Liver (tissue), 9 donors: ENCODE data around the gene GATA5. TPM values are rescaled to one million over a fixed set of nuclear protein-coding genes. Genes with fewer than 3 reads are reported as not detected.

Experiments used
- DNase-seq: peaks from one replicate; pipeline ENCODE4 v3.0.0-alpha.2; 2017; ENCODE audit warnings: low spot score
- H3K27ac ChIP-seq, 2 donors: one replicate each; pipeline ENCODE4 v1.7.0; 2013; ENCODE audit warnings: inconsistent platforms in 2 of 2, low read length in 2 of 2, control low read depth in 1 of 2, low read depth in 1 of 2, mild to moderate bottlenecking in 1 of 2
- H3K27me3 ChIP-seq, 4 donors: one replicate each; pipeline versions ENCODE4 v1.6.1 to v1.7.0; 2013; ENCODE audit warnings: low read length in 3 of 4, inconsistent platforms in 1 of 4, mild to moderate bottlenecking in 1 of 4, moderate library complexity in 1 of 4; ENCODE audit not compliant: control insufficient read depth in 4 of 4, insufficient read depth in 4 of 4
- H3K36me3 ChIP-seq, 4 donors: one replicate each; pipeline versions ENCODE4 v1.6.1 to v1.7.0; 2013; ENCODE audit warnings: low read length in 3 of 4, mild to moderate bottlenecking in 3 of 4, low read depth in 1 of 4, moderate library complexity in 1 of 4; ENCODE audit not compliant: control insufficient read depth in 4 of 4, insufficient read depth in 3 of 4
- H3K4me1 ChIP-seq, 4 donors: one replicate each; pipeline versions ENCODE4 v1.6.1 to v1.7.0; 2013; ENCODE audit warnings: low read length in 3 of 4, mild to moderate bottlenecking in 3 of 4, moderate library complexity in 1 of 4; ENCODE audit not compliant: control insufficient read depth in 4 of 4, insufficient read depth in 4 of 4
- H3K4me3 ChIP-seq, 3 donors: one replicate each; pipeline versions ENCODE4 v1.6.1 to v1.7.0; 2013; ENCODE audit warnings: low read length in 3 of 3, control low read depth in 1 of 3, low read depth in 1 of 3, mild to moderate bottlenecking in 1 of 3
- H3K9ac ChIP-seq, 2 donors: one replicate each; pipeline ENCODE4 v1.7.0; 2013; ENCODE audit warnings: low read length in 2 of 2, mild to moderate bottlenecking in 2 of 2, moderate library complexity in 2 of 2, control low read depth in 1 of 2, low read depth in 1 of 2
- H3K9me3 ChIP-seq, 4 donors: one replicate each; pipeline versions ENCODE4 v1.6.1 to v1.7.0; 2013; ENCODE audit warnings: low read length in 3 of 4; ENCODE audit not compliant: control insufficient read depth in 4 of 4
- ATF3 ChIP-seq: IDR thresholded peaks from 2 replicates; pipeline ENCODE4 v1.6.1; 2016; ENCODE audit warnings: antibody characterized with exemption
- CTCF ChIP-seq: fragments of 150-350 bp; IDR thresholded peaks from 2 replicates; pipeline ENCODE4 v1.5.1; 2017; ENCODE audit warnings: improper control_type of control experiment, low read depth, low read length; ENCODE audit not compliant: missing input control
- EGR1 ChIP-seq, 2 donors: IDR thresholded peaks; 2 replicates each; pipeline ENCODE4 v1.6.1; 2016 to 2018; ENCODE audit warnings: antibody characterized with exemption in 2 of 2, low read depth in 2 of 2
- FOXA1 ChIP-seq: IDR thresholded peaks from 2 replicates; pipeline ENCODE4 v1.6.1; 2016; ENCODE audit warnings: antibody characterized with exemption
- FOXA2 ChIP-seq: IDR thresholded peaks from 2 replicates; pipeline ENCODE4 v1.6.1; 2016; ENCODE audit warnings: antibody characterized with exemption
- GABPA ChIP-seq, 2 donors: IDR thresholded peaks in 1 of 2; conservative IDR thresholded peaks in 1 of 2; 2 replicates each; pipeline ENCODE4 v1.6.1; 2016; ENCODE audit warnings: antibody characterized with exemption in 2 of 2, mild to moderate bottlenecking in 1 of 2, moderate library complexity in 1 of 2
- HNF4A ChIP-seq, 2 donors: conservative IDR thresholded peaks; 2 replicates each; pipeline ENCODE4 v1.6.1; 2016; ENCODE audit warnings: antibody characterized with exemption in 2 of 2, mild to moderate bottlenecking in 2 of 2
- HNF4G ChIP-seq: IDR thresholded peaks from 2 replicates; pipeline ENCODE4 v1.6.1; 2016; ENCODE audit warnings: antibody characterized with exemption
- JUND ChIP-seq, 2 donors: IDR thresholded peaks; 2 replicates each; pipeline ENCODE4 v1.6.1; 2016; ENCODE audit warnings: antibody characterized with exemption in 2 of 2
- MAX ChIP-seq: IDR thresholded peaks from 2 replicates; pipeline ENCODE4 v1.6.1; 2016; ENCODE audit warnings: antibody characterized with exemption
- NR2F2 ChIP-seq: IDR thresholded peaks from 2 replicates; pipeline ENCODE4 v1.6.1; 2016; ENCODE audit warnings: antibody characterized with exemption
- RAD21 ChIP-seq, 2 donors: IDR thresholded peaks; 2 replicates each; pipeline ENCODE4 v1.6.1; 2016; ENCODE audit warnings: antibody characterized with exemption in 2 of 2, mild to moderate bottlenecking in 2 of 2
- REST ChIP-seq: IDR thresholded peaks from 2 replicates; pipeline ENCODE4 v1.6.1; 2016; ENCODE audit warnings: antibody characterized with exemption, mild to moderate bottlenecking
- RXRA ChIP-seq, 2 donors: IDR thresholded peaks; 2 replicates each; pipeline ENCODE4 v1.6.1; 2017 to 2018; ENCODE audit warnings: antibody characterized with exemption in 2 of 2, mild to moderate bottlenecking in 1 of 2
- SP1 ChIP-seq: IDR thresholded peaks from 2 replicates; pipeline ENCODE4 v1.6.1; 2018; ENCODE audit warnings: antibody characterized with exemption, mild to moderate bottlenecking
- TAF1 ChIP-seq: conservative IDR thresholded peaks from 2 replicates; pipeline ENCODE4 v1.6.1; 2016; ENCODE audit warnings: antibody characterized with exemption, mild to moderate bottlenecking
- YY1 ChIP-seq: IDR thresholded peaks from 2 replicates; pipeline ENCODE4 v1.6.1; 2016; ENCODE audit warnings: antibody characterized with exemption, mild to moderate bottlenecking
- ZBTB33 ChIP-seq: IDR thresholded peaks from 2 replicates; pipeline ENCODE4 v1.6.1; 2016; ENCODE audit warnings: antibody characterized with exemption
- WGBS: extraction: QIAGEN DNeasy Blood & Tissue Kit; methylation state at CpG from one replicate; pipeline ENCODE4 v1.1.7; 2013; 5-methylcytosine and 5-hydroxymethylcytosine counted together
- polyA plus RNA-seq, 2 donors: library from polyadenylated mRNA; stranded (reverse) in 1 of 2; unstranded in 1 of 2; fragments of 200-250 nt in 1 of 2; fragments of >200 nt in 1 of 2; fragmentation: Nextera tagmentation in 1 of 2; extraction: Ambion mirVana in 1 of 2; gene quantifications; one replicate each; pipeline versions ENCODE4 v1.2.1 to v1.2.3, GENCODE V29; 2013 to 2015
- total RNA-seq, 2 donors: library from RNA; depleted of rRNA; stranded (reverse); fragments of >200 nt; gene quantifications; one replicate each; pipeline ENCODE4 v1.2.3, GENCODE V29; 2014
- donor health status: healthy.
- donor health status: healthy.
- donor health status: healthy.
- donor health status: healthy.
- donor health status: healthy.

Gene GATA5
- total and polyA plus RNA-seq, 4 donors = 0.25 to 6.1 (median 0.34) TPM

- TF ChIP-seq FOXA1 = no peak
- TF ChIP-seq SP1 = no peak
- no peak for TF ChIP-seq EGR1 (IDR thresholded peaks at IDR 0.05; ENCODE audit: low read depth in 2 of 2)
- Histone ChIP-seq H3K9ac (no peak overlapping the region), H3K27me3 (peaks cover 0 to 3% (median under 1%) of the 10 kb centered on the region in 4 donors), H3K36me3 (no peaks in the 10 kb centered on the region), H3K9me3 (no peaks in the 10 kb centered on the region), H3K4me1 (peaks cover 0 to 3% (median 0%) of the 10 kb centered on the region in 4 donors), H3K27ac (no peak overlapping the region), H3K4me3 (no peak overlapping the region)
- DNase-seq = no peak
- 67% methylated on average over 16 of the region's 16 CpGs for WGBS
Measured at GRCh38 chr20:62502496-62503095, 26.8 kb upstream of the GATA5 start.

- no peak overlapping the region for H3K27ac ChIP-seq
- H3K9me3 ChIP-seq = no peaks in the 10 kb centered on the region
- H3K4me3 ChIP-seq = no peak overlapping the region
- peaks cover 0 to 3% (median under 1%) of the 10 kb centered on the region in 4 donors for H3K27me3 ChIP-seq
- no peak overlapping the region for H3K9ac ChIP-seq
- no peaks in the 10 kb centered on the region for H3K36me3 ChIP-seq
- peaks cover 0 to 3% (median 0%) of the 10 kb centered on the region in 4 donors for H3K4me1 ChIP-seq
- WGBS = 78% methylated on average over 13 of the region's 13 CpGs
- DNase-seq = no peak
- no peak for TF ChIP-seq RAD21 (IDR thresholded peaks at IDR 0.05)
- TF ChIP-seq NR2F2 = no peak
- TF ChIP-seq GABPA (IDR thresholded peaks at IDR 0.05 in 1 of 2, conservative IDR thresholded peaks at IDR 0.05 in 1 of 2) = no peak
- no peak for TF ChIP-seq YY1
- no peak for TF ChIP-seq TAF1
- no peak for TF ChIP-seq ZBTB33
- TF ChIP-seq RXRA (IDR thresholded peaks at IDR 0.05) = no peak
- no peak for TF ChIP-seq MAX
- no peak for TF ChIP-seq ATF3
- no peak for TF ChIP-seq HNF4A (conservative IDR thresholded peaks at IDR 0.05)
- TF ChIP-seq HNF4G = no peak
- TF ChIP-seq FOXA1 = no peak
- no peak for TF ChIP-seq REST
- TF ChIP-seq CTCF = no peak
- TF ChIP-seq SP1 = no peak
- TF ChIP-seq JUND (IDR thresholded peaks at IDR 0.05) = no peak
- TF ChIP-seq FOXA2 = no peak
Measured at GRCh38 chr20:62501801-62502495, 26.2 kb upstream of the GATA5 start.
